Activated naive CD4-positive, alpha-beta T cell treated with anti-CD3 and anti-CD28 coated beads, Interleukin-2, amount 10 ng/mL, durations not matched to agents 7 days and 5 days (primary cell): ENCODE results near the gene NTRK1.

ENCODE experiments used
- CTCF ChIA-PET: fragments of 350-600 bp; sonication (Branson Sonifier 250); formaldehyde crosslinking; loops from one replicate; lab custom pipeline; 2021; ENCODE audit warnings: antibody characterized with exemption; lab: Charles Lee
- DNase-seq: peaks from one replicate; pipeline ENCODE4 v3.0.0-alpha.2; 2020
- H3K27ac Mint-ChIP-seq: one replicate; pipeline ENCODE4 v1.8.0; 2021; ENCODE audit warnings: mild to moderate bottlenecking, moderate library complexity, mixed read lengths
- H3K27me3 Mint-ChIP-seq: one replicate; pipeline ENCODE4 v1.8.0; 2021; ENCODE audit warnings: mild to moderate bottlenecking, mixed read lengths
- H3K36me3 Mint-ChIP-seq: one replicate; pipeline ENCODE4 v1.8.0; 2021; ENCODE audit warnings: mixed read lengths
- H3K4me1 Mint-ChIP-seq: one replicate; pipeline ENCODE4 v1.8.0; 2021; ENCODE audit warnings: mixed read lengths
- H3K4me3 Mint-ChIP-seq: one replicate; pipeline ENCODE4 v1.8.0; 2021; ENCODE audit warnings: mild to moderate bottlenecking, moderate library complexity, mixed read lengths
- H3K9me3 Mint-ChIP-seq: one replicate; pipeline ENCODE4 v1.8.0; 2021; ENCODE audit warnings: mixed read lengths

Gene NTRK1

GRCh38 chr1:156860628-156861423 lies at the start of gene NTRK1:
NTRK1 (plus strand) TSS chr1:156860865; CDS start chr1:156860935, 70 bp downstream.
- Mint-ChIP-seq H3K4me1 (peaks cover 61% of the 10 kb centered on the region), H3K27ac (no peak within 1 kb of the TSS), H3K4me3 (peak within 1 kb of the TSS; percentile 65), H3K9me3 (no peaks in the 10 kb centered on the region), H3K36me3 (no peaks in the 10 kb centered on the region), H3K27me3 (peaks cover 94% of the 10 kb centered on the region)
- DNase-seq = peak; percentile 77
- CTCF ChIA-PET = interaction anchor here (1.0 to 11.4 kb wide), 32 partner anchors 9 to 237 kb away, joined by 3 to 240 read pairs (median 9); partner anchors contain the start of genes ISG20L2, METTL25B, PEAR1 and PRCC

GRCh38 chr1:156811168-156811567 lies 49.5 kb upstream of the NTRK1 start:
- no peaks in the 10 kb centered on the region for H3K9me3 Mint-ChIP-seq
- DNase-seq = no peak
- H3K27ac Mint-ChIP-seq = peak overlapping the region; percentile 1
- H3K27me3 Mint-ChIP-seq = no peaks in the 10 kb centered on the region
- no peak overlapping the region for H3K4me3 Mint-ChIP-seq
- CTCF ChIA-PET = interaction anchor here (5.7 to 6.7 kb wide), 2 partner anchors 14 to 50 kb away, joined by 36 to 58 read pairs; partner anchors contain the start of gene NTRK1
- peaks cover 88% of the 10 kb centered on the region for H3K4me1 Mint-ChIP-seq
- H3K36me3 Mint-ChIP-seq = peaks cover 71% of the 10 kb centered on the region

GRCh38 chr1:156812293-156812990 lies 48.2 kb upstream of the NTRK1 start:
- H3K27ac Mint-ChIP-seq = peak overlapping the region; percentile 100
- peak overlapping the region; percentile 93 for H3K4me3 Mint-ChIP-seq
- H3K36me3 Mint-ChIP-seq = peaks cover 67% of the 10 kb centered on the region
- CTCF ChIA-PET = interaction anchor here (0.7 to 5.7 kb wide), 8 partner anchors 16 to 86 kb away, joined by 3 to 58 read pairs (median 4); partner anchors contain the start of gene NTRK1
- DNase-seq = no peak
- H3K4me1 Mint-ChIP-seq = peaks cover 92% of the 10 kb centered on the region
- peaks cover 5% of the 10 kb centered on the region for H3K27me3 Mint-ChIP-seq
- no peaks in the 10 kb centered on the region for H3K9me3 Mint-ChIP-seq

GRCh38 chr1:156813298-156813697 lies 47.4 kb upstream of the NTRK1 start:
- CTCF ChIA-PET = interaction anchor here (0.8 to 5.7 kb wide), 13 partner anchors 14 to 87 kb away, joined by 3 to 58 read pairs (median 4); partner anchors contain the start of gene NTRK1
- peak overlapping the region; percentile 100 for H3K27ac Mint-ChIP-seq

GRCh38 chr1:156813750-156814570 lies 46.7 kb upstream of the NTRK1 start:
- Mint-ChIP-seq H3K9me3 (no peaks in the 10 kb centered on the region), H3K27me3 (peaks cover 5% of the 10 kb centered on the region), H3K4me1 (peaks cover 84% of the 10 kb centered on the region), H3K36me3 (peaks cover 55% of the 10 kb centered on the region), H3K4me3 (peak overlapping the region; percentile 93), H3K27ac (peak overlapping the region; percentile 100)
- peak; percentile 84 for DNase-seq
- CTCF ChIA-PET = interaction anchor here (0.7 to 5.7 kb wide), 14 partner anchors 8 to 88 kb away, joined by 3 to 58 read pairs (median 4); partner anchors contain the start of gene NTRK1

More at GRCh38 chr1:156813298-156813697, 47.4 kb upstream of the NTRK1 start:
- Mint-ChIP-seq H3K36me3 (peaks cover 59% of the 10 kb centered on the region), H3K9me3 (no peaks in the 10 kb centered on the region), H3K27me3 (peaks cover 5% of the 10 kb centered on the region), H3K4me1 (peaks cover 88% of the 10 kb centered on the region), H3K4me3 (peak overlapping the region; percentile 93)
- DNase-seq = no peak

GRCh38 chr1:156814571-156815260 lies 45.9 kb upstream of the NTRK1 start:
- H3K9me3 Mint-ChIP-seq = no peaks in the 10 kb centered on the region
- CTCF ChIA-PET = interaction anchor here (0.8 to 5.7 kb wide), 13 partner anchors 7 to 89 kb away, joined by 3 to 58 read pairs (median 5); partner anchors contain the start of gene NTRK1
- H3K36me3 Mint-ChIP-seq = peaks cover 56% of the 10 kb centered on the region
- H3K27ac Mint-ChIP-seq = peak overlapping the region; percentile 100
- no peak for DNase-seq
- H3K4me1 Mint-ChIP-seq = peaks cover 78% of the 10 kb centered on the region
- peak overlapping the region; percentile 93 for H3K4me3 Mint-ChIP-seq
- H3K27me3 Mint-ChIP-seq = peaks cover 7% of the 10 kb centered on the region

GRCh38 chr1:156815307-156815826 lies 45.3 kb upstream of the NTRK1 start:
- H3K36me3 Mint-ChIP-seq = peaks cover 54% of the 10 kb centered on the region
- no peak for DNase-seq
- H3K9me3 Mint-ChIP-seq = no peaks in the 10 kb centered on the region
- peaks cover 73% of the 10 kb centered on the region for H3K4me1 Mint-ChIP-seq
- CTCF ChIA-PET = interaction anchor here (1.3 to 5.7 kb wide), 6 partner anchors 14 to 89 kb away, joined by 3 to 58 read pairs (median 6); partner anchors contain the start of gene NTRK1
- peak overlapping the region; percentile 93 for H3K4me3 Mint-ChIP-seq
- H3K27me3 Mint-ChIP-seq = peaks cover 13% of the 10 kb centered on the region
- H3K27ac Mint-ChIP-seq = peak overlapping the region; percentile 100

- peak; percentile 34 for DNase-seq
- Mint-ChIP-seq H3K4me3 (peak overlapping the region; percentile 93), H3K27me3 (peaks cover 19% of the 10 kb centered on the region)
These were observed 44.7 kb upstream of the NTRK1 start for GRCh38 chr1:156815961-156816422.

GRCh38 chr1:156816561-156817328 lies 43.9 kb upstream of the NTRK1 start, which contains the start of gene SH2D2A:
SH2D2A (minus strand) TSS chr1:156816848; CDS start chr1:156816708, 140 bp downstream.
- peaks cover 25% of the 10 kb centered on the region for H3K27me3 Mint-ChIP-seq
- CTCF ChIA-PET = interaction anchor here (0.8 to 5.7 kb wide), 10 partner anchors 14 to 158 kb away, joined by 3 to 58 read pairs (median 4); partner anchors contain the start of gene NTRK1
- H3K36me3 Mint-ChIP-seq = peaks cover 42% of the 10 kb centered on the region
- DNase-seq = peak; percentile 96
- peak within 1 kb of the TSS; percentile 93 for H3K4me3 Mint-ChIP-seq
- peak within 1 kb of the TSS; percentile 100 for H3K27ac Mint-ChIP-seq
- no peaks in the 10 kb centered on the region for H3K9me3 Mint-ChIP-seq
- H3K4me1 Mint-ChIP-seq = peaks cover 70% of the 10 kb centered on the region

More at GRCh38 chr1:156815961-156816422, 44.7 kb upstream of the NTRK1 start:
- CTCF ChIA-PET = interaction anchor here (0.8 to 5.7 kb wide), 8 partner anchors 13 to 158 kb away, joined by 3 to 58 read pairs (median 4); partner anchors contain the start of gene NTRK1
- Mint-ChIP-seq H3K36me3 (peaks cover 49% of the 10 kb centered on the region), H3K4me1 (peaks cover 73% of the 10 kb centered on the region), H3K9me3 (no peaks in the 10 kb centered on the region), H3K27ac (peak overlapping the region; percentile 100)

GRCh38 chr1:156821801-156822200 lies 38.9 kb upstream of the NTRK1 start:
- Mint-ChIP-seq H3K27ac (no peak overlapping the region), H3K4me1 (peaks cover 29% of the 10 kb centered on the region), H3K4me3 (no peak overlapping the region), H3K27me3 (peaks cover 51% of the 10 kb centered on the region), H3K36me3 (peaks cover 3% of the 10 kb centered on the region), H3K9me3 (no peaks in the 10 kb centered on the region)
- CTCF ChIA-PET = interaction anchor here (0.7 to 3.8 kb wide), 6 partner anchors 8 to 95 kb away, joined by 3 to 20 read pairs (median 3); partner anchors contain the start of gene NTRK1
- no peak for DNase-seq

- H3K4me3 Mint-ChIP-seq = no peak overlapping the region
- DNase-seq = no peak
- CTCF ChIA-PET = interaction anchor here (1.0 to 3.8 kb wide), 4 partner anchors 14 to 37 kb away, joined by 3 to 20 read pairs (median 5); partner anchors contain the start of gene NTRK1
- H3K27me3 Mint-ChIP-seq = peaks cover 48% of the 10 kb centered on the region
- peaks cover 22% of the 10 kb centered on the region for H3K4me1 Mint-ChIP-seq
- H3K27ac Mint-ChIP-seq = no peak overlapping the region
- H3K9me3 Mint-ChIP-seq = no peaks in the 10 kb centered on the region
- peaks cover 3% of the 10 kb centered on the region for H3K36me3 Mint-ChIP-seq
These were observed 38.0 kb upstream of the NTRK1 start for GRCh38 chr1:156822680-156823079.
